HepG2 (cell line): Measurements from ENCODE around the gene MAP2K7. TPM values are rescaled to one million over a fixed set of nuclear protein-coding genes. Genes with fewer than 3 reads are reported as not detected.

Source experiments
- ATAC-seq: fragments of 200-7000 bp; cut with Tn5 transposase; 3 replicates; pipeline ENCODE4 v1.9.1; 2020; ENCODE audit warnings: mild to moderate bottlenecking, moderate library complexity
- BruUV-seq: library from RNA; stranded (reverse); fragments of 400-500 nt; replicated peaks from 2 replicates; lab custom pipeline; 2021; lab: Mats Ljungman, UMichigan
- CTCF ChIA-PET: fragments of 300-600 bp; formaldehyde crosslinking; extraction: SDS; loops from one replicate; lab custom pipeline; 2021; ENCODE audit warnings: low total read pairs, inconsistent platforms, low intra/inter-chr PET ratio; lab: Yijun Ruan, JAX
- POLR2A ChIA-PET: fragments of 350-600 bp; sonication (Branson Sonifier 250); formaldehyde crosslinking; loops from one replicate; lab custom pipeline; 2020; ENCODE audit warnings: antibody characterized with exemption, inconsistent platforms; lab: Yijun Ruan, JAX
- DNase-seq: peaks from one replicate; pipeline ENCODE4 v3.0.0-alpha.2; 2015; ENCODE audit warnings: low spot score
- FAIRE-seq: peaks from 3 replicates; lab custom pipeline; 2011; peaks lifted over from hg19 to GRCh38; lab: Jason Lieb, UNC
- H2AFZ ChIP-seq: one replicate; pipeline ENCODE4 v1.6.1; 2011; ENCODE audit warnings: low read length, inconsistent platforms
- H3K27ac ChIP-seq: fragments of 300-600 bp; 3 replicates; pipeline ENCODE4 v1.8.0; 2011; ENCODE audit warnings: mixed run types, mild to moderate bottlenecking, mixed read lengths, low read length, inconsistent platforms; ENCODE audit not compliant: insufficient read depth; ENCODE audit errors: extremely low read length
- H3K27me3 ChIP-seq, 2 experiments: fragments of 200-600 bp in 1 of 2; 2 replicates in 1 of 2; 3 replicates in 1 of 2; pipeline versions ENCODE4 v1.6.0 to v1.8.0; 2011; ENCODE audit warnings: low read length in 2 of 2, mild to moderate bottlenecking in 2 of 2, moderate library complexity in 2 of 2, inconsistent platforms in 1 of 2; ENCODE audit not compliant: insufficient read depth in 2 of 2, control insufficient read depth in 1 of 2
- H3K36me3 ChIP-seq, 2 experiments: fragments of 200-600 bp in 1 of 2; replicated peaks in 1 of 2; 2 replicates in 1 of 2; 3 replicates in 1 of 2; pipeline versions ENCODE4 v1.5.1 to v1.8.0; 2011; ENCODE audit warnings: low read length in 2 of 2, inconsistent platforms in 1 of 2; ENCODE audit not compliant: insufficient read depth in 2 of 2, control insufficient read depth in 1 of 2
- H3K4me1 ChIP-seq: 2 replicates; pipeline ENCODE4 v1.5.1; 2012; ENCODE audit warnings: low read length, inconsistent platforms; ENCODE audit not compliant: insufficient read depth
- H3K4me2 ChIP-seq: 2 replicates; pipeline ENCODE4 v1.6.0; 2011; ENCODE audit warnings: low read depth, low read length, inconsistent platforms
- H3K4me3 ChIP-seq, 3 experiments: fragments of 200-600 bp in 1 of 3; sonication (generic), shearing (Covaris generic) in 1 of 3; replicated peaks in 1 of 3; 2 replicates each; pipeline ENCODE4 v1.5.1; 2011 to 2016; ENCODE audit warnings: low read length in 3 of 3, inconsistent platforms in 2 of 3, low read depth in 2 of 3, mild to moderate bottlenecking in 2 of 3, control low read depth in 1 of 3, mixed read lengths in 1 of 3; ENCODE audit not compliant: insufficient read depth in 1 of 3
- H3K79me2 ChIP-seq: one replicate; pipeline ENCODE4 v1.6.1; 2011; ENCODE audit warnings: low read length, inconsistent platforms; ENCODE audit not compliant: insufficient read depth
- H3K9ac ChIP-seq: 2 replicates; pipeline ENCODE4 v1.6.0; 2011; ENCODE audit warnings: mild to moderate bottlenecking, low read depth, low read length, inconsistent platforms; ENCODE audit not compliant: insufficient read depth
- H3K9me3 ChIP-seq: 2 replicates; pipeline ENCODE4 v1.5.1; 2012; ENCODE audit warnings: mild to moderate bottlenecking, low read length
- H4K20me1 ChIP-seq: 2 replicates; pipeline ENCODE4 v1.6.0; 2011; ENCODE audit warnings: inconsistent platforms, mild to moderate bottlenecking, low read length, moderate library complexity; ENCODE audit not compliant: insufficient read depth
- AGO2 ChIP-seq: fragments of 200-400 bp; formaldehyde crosslinking; optimal IDR thresholded peaks from 2 replicates; pipeline ENCODE3; 2017; ENCODE audit warnings: mild to moderate bottlenecking, low read depth, low read length, moderate library complexity
- CSRNP2 ChIP-seq: sonication (generic); formaldehyde crosslinking; conservative IDR thresholded peaks from 2 replicates; pipeline ENCODE4 v1.8.0; 2022; ENCODE audit warnings: low read depth, missing genetic modification reagents
- HOXA3 ChIP-seq: sonication (generic); formaldehyde crosslinking; IDR thresholded peaks from 2 replicates; pipeline ENCODE4 v1.5.0; 2020; ENCODE audit warnings: missing genetic modification reagents
- NONO ChIP-seq, 2 experiments: fragments of 450-650 bp in 1 of 2; sonication (generic) in 1 of 2; formaldehyde crosslinking in 1 of 2; IDR thresholded peaks in 1 of 2; conservative IDR thresholded peaks in 1 of 2; 2 replicates each; pipeline versions ENCODE4 v1.6.1 to v1.8.0; 2017 to 2022; ENCODE audit warnings: mild to moderate bottlenecking in 1 of 2, missing genetic modification reagents in 1 of 2, moderate library complexity in 1 of 2
- RBFOX2 ChIP-seq: fragments of 200-400 bp; formaldehyde crosslinking; IDR thresholded peaks from 2 replicates; pipeline ENCODE4 v1.6.1; 2017; ENCODE audit warnings: low read depth, mild to moderate bottlenecking, low read length
- SRSF4 ChIP-seq: fragments of 200-400 bp; formaldehyde crosslinking; IDR thresholded peaks from one replicate; pipeline ENCODE4 v1.6.1; 2018; ENCODE audit warnings: mild to moderate bottlenecking, low read depth, low read length, moderate library complexity; ENCODE audit not compliant: poor library complexity, severe bottlenecking
- ZBTB33 ChIP-seq: sonication (generic); formaldehyde crosslinking; IDR thresholded peaks from 2 replicates; pipeline ENCODE4 v1.4.0; 2020; ENCODE audit warnings: missing genetic modification reagents
- ZBTB38 ChIP-seq: sonication (generic); formaldehyde crosslinking; IDR thresholded peaks from 2 replicates; pipeline ENCODE4 v1.5.1; 2020; ENCODE audit warnings: mild to moderate bottlenecking, missing genetic modification reagents
- ZHX1 ChIP-seq: sonication (generic); formaldehyde crosslinking; IDR thresholded peaks from 2 replicates; pipeline ENCODE4 v1.8.1; 2022; ENCODE audit warnings: low read depth, mild to moderate bottlenecking, missing genetic modification reagents
- WGBS: methylation state at CpG from one replicate; pipeline ENCODE4 v1.1.6; 2017; ENCODE audit warnings: low lambda C conversion rate; 5-methylcytosine and 5-hydroxymethylcytosine counted together
- in situ Hi-C: cut with HindIII; loops from 2 replicates; pipeline ENCODE4 v1.10.0; 2017; ENCODE audit warnings: low pct_unique_long_range_greater_than_20kb; ENCODE audit not compliant: extremely low pct_ligation_motif_present
- intact Hi-C: fragments of 100-400 bp; cut with micrococcal nuclease; formaldehyde crosslinking; loops from one replicate; pipeline ENCODE4 v1.10.0; 2022; ENCODE audit not compliant: unreplicated experiment
- polyA plus RNA-seq, 8 experiments: library from polyadenylated mRNA; depleted of rRNA in 3 of 8; stranded (reverse) in 7 of 8; unstranded in 1 of 8; fragments of >200 nt; fragmentation: Illumina TruSeq in 4 of 8; extraction: Trizol in 4 of 8; gene quantifications; 2 replicates each; pipeline versions ENCODE4 v1.2.1 to v1.2.3, GENCODE V29; 2011 to 2016; ENCODE audit warnings: low read depth in 4 of 8, missing spikeins in 1 of 8, mixed read lengths in 1 of 8; ENCODE audit not compliant: insufficient read depth in 1 of 8
- total RNA-seq, 5 experiments: library from RNA; depleted of rRNA; stranded (reverse); fragments of >200 nt; fragmentation: Illumina TruSeq; extraction: Trizol; gene quantifications; 2 replicates each; pipeline ENCODE4 v1.2.3, GENCODE V29; 2016; ENCODE audit warnings: low read depth in 1 of 5
- TF ChIP-seq, protein P1 (sequence below): IDR thresholded peaks from 2 replicates; pipeline ENCODE4 v1.6.1; 2016; ENCODE audit warnings: missing compliant biosample characterization, missing genetic modification reagents, borderline replicate concordance

MAP2K7 gene
- total and polyA plus RNA-seq, 2 of the 13 experiments (the other 11 are each of a cell fraction or from before 2014, with no cell fraction given): 9.0 to 10.8 TPM

- Histone ChIP-seq H3K36me3 (peaks cover 5 to 10% of the 10 kb centered on the region in 2 experiments; a peak in 1 of 5 replicates), H3K9me3 (no peaks in the 10 kb centered on the region), H3K4me2 (peak overlapping the region; percentile 89), H3K4me3 (peak overlapping the region; percentile 40 to 70 (median 57); a peak in 4 of 6 replicates), H4K20me1 (peaks cover 5% of the 10 kb centered on the region; the same call in 1 of the 2 replicates), H3K27ac (peak overlapping the region; percentile 30), H3K27me3 (no peaks in the 10 kb centered on the region; a peak in 1 of 5 replicates), H3K79me2 (no peaks in the 10 kb centered on the region), H2AFZ (no peak overlapping the region), H3K4me1 (peaks cover 41% of the 10 kb centered on the region), H3K9ac (0 out of 2 replicates have a peak overlapping the region, but pooled peaks have one; percentile 49)
- ATAC-seq (no peak), FAIRE-seq (no peak), DNase-seq (no peak)
- ChIA-PET CTCF (no interaction called here), POLR2A (interaction anchor here (1.1 to 6.4 kb wide), 6 partner anchors 9 to 49 kb away, joined by 3 to 85 read pairs (median 54); partner anchors contain the start of genes LRRC8E, MAP2K7 and TIMM44)
- in situ Hi-C loops (no loop called here), intact Hi-C loops (no loop called here)
- peak; percentile 26; the same call in 1 of the 2 replicates for TF ChIP-seq RBFOX2
- 0 out of 2 replicates have a peak, but pooled peaks have one; percentile 12 for TF ChIP-seq ZHX1
- TF ChIP-seq NONO (IDR thresholded peaks at IDR 0.05): no peak
- 0 out of 2 replicates have a peak, but pooled peaks have one; percentile 28 for TF ChIP-seq NONO (CRISPR knock-in tag; conservative IDR thresholded peaks at IDR 0.05)
- 0 out of 2 replicates have a peak, but pooled peaks have one; percentile 78 for TF ChIP-seq ZBTB38 (CRISPR knock-in tag)
- TF ChIP-seq, protein P1, sequence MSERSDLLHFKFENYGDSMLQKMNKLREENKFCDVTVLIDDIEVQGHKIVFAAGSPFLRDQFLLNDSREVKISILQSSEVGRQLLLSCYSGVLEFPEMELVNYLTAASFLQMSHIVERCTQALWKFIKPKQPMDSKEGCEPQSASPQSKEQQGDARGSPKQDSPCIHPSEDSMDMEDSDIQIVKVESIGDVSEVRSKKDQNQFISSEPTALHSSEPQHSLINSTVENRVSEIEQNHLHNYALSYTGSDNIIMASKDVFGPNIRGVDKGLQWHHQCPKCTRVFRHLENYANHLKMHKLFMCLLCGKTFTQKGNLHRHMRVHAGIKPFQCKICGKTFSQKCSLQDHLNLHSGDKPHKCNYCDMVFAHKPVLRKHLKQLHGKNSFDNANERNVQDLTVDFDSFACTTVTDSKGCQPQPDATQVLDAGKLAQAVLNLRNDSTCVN (CRISPR knock-in tag): no peak
- TF ChIP-seq HOXA3 (CRISPR knock-in tag): peak; percentile 59
- peak; percentile 94 for TF ChIP-seq ZBTB33
- TF ChIP-seq CSRNP2: no peak
- peak; percentile 71 for TF ChIP-seq AGO2
- no peak for TF ChIP-seq SRSF4
- no TSS peak for BruUV-seq
- 93% methylated on average over 38 of the region's 71 CpGs for WGBS
Observed at GRCh38 chr19:7917267-7918061, 13.8 kb downstream of the MAP2K7 start.
